NB4 (cell line): Measurements from ENCODE around the gene ATP11A.

Experiments used
- DNase-seq: peaks from one replicate; pipeline ENCODE4 v3.0.0; 2010; ENCODE audit warnings: low read depth
- H3K4me3 ChIP-seq: one replicate; pipeline ENCODE4 v1.5.1; 2011; ENCODE audit warnings: mild to moderate bottlenecking, low read depth, low read length, moderate library complexity
- CTCF ChIP-seq: IDR thresholded peaks from one replicate; pipeline ENCODE4 v1.5.1; 2012; ENCODE audit warnings: low read depth, low read length
- MAX ChIP-seq: IDR thresholded peaks from 2 replicates; pipeline ENCODE4 v1.6.1; 2011; ENCODE audit warnings: low read depth, low read length
- MYC ChIP-seq: IDR thresholded peaks from 2 replicates; pipeline ENCODE4 v1.6.1; 2011; ENCODE audit warnings: low read depth, low read length
- POLR2A ChIP-seq: IDR thresholded peaks from 2 replicates; pipeline ENCODE4 v1.6.1; 2011; ENCODE audit warnings: mild to moderate bottlenecking; ENCODE audit not compliant: insufficient read length; ENCODE audit errors: extremely low read depth

ATP11A gene

DNA sequence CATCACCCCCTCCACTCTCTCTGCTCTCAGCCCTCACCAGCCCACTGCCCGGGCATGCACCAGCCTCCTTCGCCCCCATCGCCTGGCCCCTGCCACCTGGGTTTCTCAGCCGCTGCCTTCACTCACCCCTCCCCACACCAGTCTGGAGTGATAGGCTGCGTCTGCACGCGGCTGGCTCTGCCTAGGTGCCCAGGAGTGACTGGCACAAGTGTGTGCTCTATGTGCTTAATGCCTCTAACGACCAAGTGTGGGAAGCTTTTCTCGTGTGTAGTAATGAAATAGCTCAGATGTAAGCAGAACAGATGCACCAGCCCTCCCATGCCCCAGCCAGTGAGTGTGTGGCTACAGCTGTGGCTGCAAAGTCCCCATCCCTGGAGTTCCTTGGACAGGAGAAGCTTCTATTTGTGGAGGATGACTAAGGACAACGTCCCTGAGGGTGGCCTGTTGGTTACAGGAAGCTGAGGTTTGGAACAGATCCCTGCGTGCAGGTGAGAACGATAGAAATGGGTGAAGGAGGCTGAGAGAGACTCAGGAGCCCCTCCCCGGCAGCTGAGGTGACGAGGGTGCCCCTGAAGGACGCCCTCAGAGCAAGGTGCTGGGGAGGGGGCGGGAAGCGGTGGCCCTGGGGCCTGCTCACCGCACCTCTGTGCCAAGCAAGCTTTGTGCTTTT lies 35.6 kb downstream of the ATP11A start:
- TF ChIP-seq MYC = no peak
- TF ChIP-seq MAX = no peak
- TF ChIP-seq CTCF = no peak
- no peak overlapping the region for H3K4me3 ChIP-seq
- peak; percentile 49 for DNase-seq

GRCh38 chr13:112726016-112726767 lies 36.4 kb downstream of the ATP11A start:
- DNase-seq = no peak
- TF ChIP-seq MYC = no peak
- TF ChIP-seq MAX = no peak
- no peak for TF ChIP-seq CTCF
- TF ChIP-seq POLR2A = no peak
- no peak overlapping the region for H3K4me3 ChIP-seq

DNA sequence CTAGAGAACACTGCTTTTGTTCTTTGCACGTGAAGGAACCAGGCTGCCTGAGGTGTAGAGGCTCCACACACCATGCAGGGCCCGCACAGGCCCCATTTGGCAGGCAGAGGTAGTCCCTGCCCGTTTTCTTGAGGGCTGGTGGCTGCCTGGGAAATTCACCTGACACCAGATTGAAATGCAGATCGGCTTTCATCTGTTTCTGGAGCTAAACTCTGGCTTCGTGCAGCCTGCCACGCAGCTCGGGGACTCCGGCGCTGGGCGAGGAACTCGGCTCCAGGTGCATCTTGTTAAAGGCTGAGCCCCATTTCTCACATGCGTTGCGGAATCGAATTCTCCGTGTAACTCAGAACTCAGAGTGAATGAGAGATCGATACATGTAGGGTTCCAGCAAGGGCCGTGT lies 37.7 kb downstream of the ATP11A start:
- TF ChIP-seq MAX (no peak), POLR2A (no peak), CTCF (no peak), MYC (no peak)
- H3K4me3 ChIP-seq = no peak overlapping the region

GRCh38 chr13:112728375-112729126 lies 38.7 kb downstream of the ATP11A start:
- no peak overlapping the region for H3K4me3 ChIP-seq
- DNase-seq = no peak
- TF ChIP-seq MYC (no peak), POLR2A (no peak), MAX (no peak), CTCF (no peak)

More for the DNA sequence above, 37.7 kb downstream of the ATP11A start:
- DNase-seq = no peak

DNA sequence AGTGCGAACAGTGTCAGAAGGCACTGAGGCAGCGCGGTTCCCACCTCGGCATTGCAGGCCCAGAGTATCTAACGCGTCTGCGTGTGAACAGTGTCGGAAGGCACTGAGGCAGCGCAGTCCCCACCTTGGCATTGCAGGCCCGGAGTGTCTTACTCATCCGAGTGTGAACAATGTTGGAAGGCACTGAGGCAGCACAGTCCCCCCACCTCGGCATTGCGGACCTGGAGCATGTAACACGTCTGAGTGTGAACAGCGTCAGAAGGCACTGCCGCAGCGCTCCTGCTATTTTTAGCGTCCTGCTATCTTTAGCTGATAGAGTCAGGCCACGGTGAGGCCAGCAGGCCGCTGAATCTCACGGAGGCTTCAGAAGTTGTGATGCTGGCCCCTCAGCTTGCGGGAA lies 39.6 kb downstream of the ATP11A start:
- H3K4me3 ChIP-seq = no peak overlapping the region
- no peak for DNase-seq
- TF ChIP-seq MAX (no peak), CTCF (no peak), POLR2A (no peak), MYC (no peak)
